Measurements from ENCODE around the gene ARRDC1.
A peak's percentile ranks its signal among the peaks of the same experiment; 100 is the strongest.
"Not testable (repeated sequence)": the region's sequence is repeated elsewhere in the genome, so short reads cannot be mapped to it uniquely, and the experiment has no call there.

The ARRDC1 gene

GRCh38 chr9:137605121-137606004, at the start of gene ARRDC1:
TSS of gene ARRDC1 (plus strand) at chr9:137605686. CDS start at chr9:137605718, 32 bp downstream.
- peak; percentile 84 for DNase-seq (ENCODE audit: low read depth, low spot score)

GRCh38 chr9:137556069-137556838, 49.2 kb upstream of the ARRDC1 start:
- DNase-seq (ENCODE audit: low read depth, low spot score): no peak

- DNase-seq (ENCODE audit: low read depth, low spot score): no peak
These were observed 47.4 kb upstream of the ARRDC1 start for GRCh38 chr9:137558127-137558526.

GRCh38 chr9:137564134-137564533, 41.4 kb upstream of the ARRDC1 start:
- no peak for DNase-seq (ENCODE audit: low read depth, low spot score)

- no peak for DNase-seq (ENCODE audit: low read depth, low spot score)
These were observed 40.6 kb upstream of the ARRDC1 start for GRCh38 chr9:137564817-137565411.

- not testable (repeated sequence) for DNase-seq (ENCODE audit: low read depth, low spot score)
These were observed 37.0 kb upstream of the ARRDC1 start for GRCh38 chr9:137568445-137568844.

GRCh38 chr9:137569609-137570203, 35.8 kb upstream of the ARRDC1 start:
- DNase-seq (ENCODE audit: low read depth, low spot score): no peak

- DNase-seq (ENCODE audit: low read depth, low spot score): no peak
These were observed 34.9 kb upstream of the ARRDC1 start for GRCh38 chr9:137570566-137570965.

GRCh38 chr9:137574192-137574591, 31.3 kb upstream of the ARRDC1 start:
- DNase-seq (ENCODE audit: low read depth, low spot score): no peak

- no peak for DNase-seq (ENCODE audit: low read depth, low spot score)
These were observed 30.1 kb upstream of the ARRDC1 start for GRCh38 chr9:137575364-137575715.

- DNase-seq (ENCODE audit: low read depth, low spot score): no peak
These were observed 29.6 kb upstream of the ARRDC1 start for GRCh38 chr9:137575716-137576411.

- peak; percentile 93 for DNase-seq (ENCODE audit: low read depth, low spot score)
These were observed 26.8 kb upstream of the ARRDC1 start, which contains the start of gene DPH7 for GRCh38 chr9:137578518-137579258. TSS of gene DPH7 (minus strand) at chr9:137578925. CDS start at chr9:137578777, 148 bp downstream.

GRCh38 chr9:137579259-137579604, 26.3 kb upstream of the ARRDC1 start:
- no peak for DNase-seq (ENCODE audit: low read depth, low spot score)

- no peak for DNase-seq (ENCODE audit: low read depth, low spot score)
These were observed 25.1 kb upstream of the ARRDC1 start for GRCh38 chr9:137580209-137580953.

GRCh38 chr9:137580954-137581322, 24.5 kb upstream of the ARRDC1 start:
- DNase-seq (ENCODE audit: low read depth, low spot score): no peak

GRCh38 chr9:137581361-137582285, 23.9 kb upstream of the ARRDC1 start:
- DNase-seq (ENCODE audit: low read depth, low spot score): no peak

GRCh38 chr9:137582286-137582860, 23.1 kb upstream of the ARRDC1 start:
- no peak for DNase-seq (ENCODE audit: low read depth, low spot score)

- DNase-seq (ENCODE audit: low read depth, low spot score): no peak
These were observed 22.1 kb upstream of the ARRDC1 start for GRCh38 chr9:137583347-137583746.

All from activated naive CD8-positive, alpha-beta T cell treated with anti-CD3 and anti-CD28 coated beads, Interleukin-2, amount 50 U/mL, for 16 hours (primary cell).